GM21529 (cell line): Measurements from ENCODE around the gene MAD1L1.
"Not testable (repeated sequence)": the region's sequence is repeated elsewhere in the genome, so short reads cannot be mapped to it uniquely, and the experiment has no call there.

Experiments used
- ATAC-seq: cut with Tn5 transposase; IDR thresholded peaks from one replicate; pipeline ENCODE4 v1.9.1; 2021; ENCODE audit not compliant: unreplicated experiment

MAD1L1 gene

DNA sequence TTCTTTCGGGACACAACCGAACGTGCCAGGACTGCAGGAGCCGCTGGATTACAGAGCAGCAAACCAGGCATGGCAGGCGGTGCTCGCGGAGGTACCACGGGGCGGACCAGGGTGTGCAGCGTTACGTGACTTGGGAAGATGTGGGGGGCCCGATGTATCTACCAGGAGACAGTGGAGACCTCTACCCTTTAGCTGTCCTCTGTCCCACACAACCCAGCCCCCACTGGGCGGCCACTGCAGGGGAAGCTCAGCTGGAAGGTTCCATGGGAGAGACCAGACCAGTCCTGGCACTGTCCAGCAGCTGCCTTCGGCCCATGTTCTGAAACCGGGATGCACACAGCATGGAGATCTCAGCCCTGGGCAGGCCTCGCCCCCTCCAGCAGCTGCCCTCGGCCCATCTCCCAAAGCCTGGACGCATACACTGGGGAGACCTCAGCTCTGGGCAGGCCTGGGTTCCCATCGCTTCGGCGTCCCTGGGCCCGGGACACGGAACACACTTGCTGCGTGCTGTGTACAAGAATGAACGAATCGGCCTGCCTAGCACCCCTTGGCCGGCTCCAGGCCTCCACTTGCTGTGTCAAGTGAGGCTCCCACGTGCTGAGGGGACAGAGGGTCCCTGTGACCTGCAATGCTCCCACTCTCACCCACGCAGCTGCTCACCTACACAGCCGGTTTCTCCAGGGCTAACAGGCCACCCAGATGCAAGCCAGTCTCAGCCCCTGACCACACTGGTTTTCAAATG, 385.3 kb downstream of the MAD1L1 start:
- ATAC-seq = no peak

DNA sequence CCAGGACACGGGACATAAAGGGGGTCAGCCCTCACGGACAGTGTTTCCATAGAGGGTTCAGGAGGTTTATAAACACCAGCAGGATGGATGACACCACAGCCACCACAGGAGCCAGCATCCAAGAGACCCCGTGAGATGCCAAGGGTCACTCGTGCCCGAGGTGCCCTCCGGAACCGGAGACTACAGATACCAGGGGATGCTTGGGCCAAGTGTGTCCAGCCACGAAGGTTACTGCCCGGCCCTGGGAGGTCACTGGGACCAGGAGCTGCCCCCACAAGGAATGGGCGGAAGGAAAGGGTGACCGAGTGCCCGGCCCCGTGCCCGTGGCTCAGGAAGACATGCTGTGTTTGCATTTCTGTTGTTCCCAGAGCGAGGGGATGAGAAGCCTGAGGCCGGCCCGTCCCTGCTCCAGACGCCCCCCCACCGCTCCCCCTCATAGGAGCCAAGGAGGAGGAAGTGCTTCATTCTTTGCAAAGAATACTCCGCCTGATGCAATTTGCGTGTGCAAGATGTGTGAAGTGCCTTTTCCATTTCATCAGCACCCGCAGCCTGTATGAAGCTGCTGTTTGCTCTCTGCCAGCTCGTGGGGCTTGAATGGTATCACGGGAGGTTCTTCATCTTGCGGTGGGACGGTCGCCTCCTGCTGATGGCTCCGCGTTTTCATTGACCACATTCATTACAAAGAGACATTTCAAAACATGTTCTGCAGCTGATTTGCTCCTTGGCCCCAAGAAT, 386.2 kb downstream of the MAD1L1 start:
- no peak for ATAC-seq

DNA sequence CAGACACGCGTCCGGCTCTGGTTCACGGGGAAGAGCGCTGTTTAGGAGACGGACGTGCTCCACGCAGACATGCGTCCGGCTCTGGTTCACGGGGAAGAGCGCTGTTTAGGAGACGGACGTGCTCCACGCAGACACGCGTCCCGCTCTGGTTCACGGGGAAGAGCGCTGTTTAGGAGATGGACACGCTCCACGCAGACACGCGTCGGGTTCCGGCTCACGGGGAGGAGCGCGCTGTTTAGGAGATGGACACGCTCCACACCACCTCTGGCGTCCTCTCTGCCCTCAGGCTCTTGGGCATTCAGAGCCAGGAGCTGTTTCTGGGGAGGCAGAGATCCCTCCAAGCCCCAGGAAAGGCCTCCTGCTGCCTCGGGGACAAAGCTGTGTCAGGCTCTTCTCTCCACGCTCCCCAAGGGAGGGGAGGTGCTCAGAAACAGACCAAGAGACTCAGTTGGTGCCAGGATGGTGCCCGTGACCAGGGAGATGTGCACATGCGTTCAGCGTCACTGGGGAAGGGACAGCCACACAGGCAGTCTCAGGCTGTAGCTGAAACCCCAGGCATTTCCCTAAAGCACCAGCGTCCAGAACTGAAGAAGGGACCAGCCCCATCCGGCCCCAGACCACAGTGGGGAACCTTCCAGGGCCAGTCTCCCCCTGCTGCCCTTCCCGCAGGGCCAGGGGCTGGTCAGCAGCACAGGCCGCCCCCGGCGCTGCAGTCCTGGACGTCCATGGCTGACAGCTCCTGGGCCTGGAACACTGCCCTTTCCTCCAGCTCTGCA, 387.0 kb downstream of the MAD1L1 start:
- ATAC-seq = no peak

DNA sequence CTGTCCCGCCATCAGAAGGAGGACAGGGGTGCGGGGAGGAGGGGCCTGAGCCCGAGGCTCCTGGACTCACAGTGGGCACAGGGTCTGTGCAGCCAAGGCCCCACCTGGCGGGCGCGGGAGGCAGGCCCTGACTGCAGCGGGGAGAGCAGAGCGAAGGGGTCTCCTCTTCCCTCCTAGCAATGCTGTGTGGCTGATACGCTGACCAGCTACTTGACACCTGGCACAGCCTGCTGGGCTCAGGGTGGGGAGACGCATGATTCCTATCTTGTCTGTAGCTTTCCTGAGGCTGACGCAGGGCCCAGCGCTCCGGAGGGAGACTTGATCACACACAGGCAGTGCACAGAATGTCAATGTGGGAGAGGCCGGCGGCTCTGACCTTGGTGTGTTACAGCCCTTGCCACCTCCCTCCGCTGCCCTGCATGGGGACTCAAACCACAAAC, 387.8 kb downstream of the MAD1L1 start:
- no peak for ATAC-seq

DNA sequence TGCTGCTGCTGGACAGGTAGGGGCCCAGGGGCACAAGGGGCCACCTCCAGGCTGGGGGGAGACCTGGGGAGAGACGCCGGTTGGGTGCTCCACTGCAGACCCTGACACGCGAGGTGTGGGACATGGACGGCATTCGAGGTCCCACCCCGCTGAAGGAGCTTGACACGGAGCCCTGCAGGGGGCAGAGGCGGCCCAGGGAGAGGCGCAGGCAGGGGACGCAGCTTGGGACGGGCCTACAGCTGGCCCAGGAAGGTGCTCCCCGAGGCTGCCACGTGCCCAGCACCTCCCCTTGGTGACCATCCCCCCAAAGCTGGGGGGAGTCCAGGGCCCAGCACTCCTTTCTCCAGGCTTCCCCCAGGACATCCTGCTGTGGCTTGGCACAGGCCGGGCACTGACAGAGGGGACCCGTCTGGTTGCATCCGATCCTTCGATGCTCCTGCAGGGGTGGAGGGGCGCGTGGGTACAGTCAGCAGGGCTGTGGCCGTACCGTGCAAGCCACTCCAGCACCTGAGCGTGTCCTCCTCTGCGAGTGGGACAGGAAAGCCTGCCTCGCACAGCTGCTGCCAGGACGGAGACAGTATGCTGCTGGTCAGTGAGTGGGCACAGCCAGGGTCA, 388.3 kb downstream of the MAD1L1 start:
- ATAC-seq = no peak

DNA sequence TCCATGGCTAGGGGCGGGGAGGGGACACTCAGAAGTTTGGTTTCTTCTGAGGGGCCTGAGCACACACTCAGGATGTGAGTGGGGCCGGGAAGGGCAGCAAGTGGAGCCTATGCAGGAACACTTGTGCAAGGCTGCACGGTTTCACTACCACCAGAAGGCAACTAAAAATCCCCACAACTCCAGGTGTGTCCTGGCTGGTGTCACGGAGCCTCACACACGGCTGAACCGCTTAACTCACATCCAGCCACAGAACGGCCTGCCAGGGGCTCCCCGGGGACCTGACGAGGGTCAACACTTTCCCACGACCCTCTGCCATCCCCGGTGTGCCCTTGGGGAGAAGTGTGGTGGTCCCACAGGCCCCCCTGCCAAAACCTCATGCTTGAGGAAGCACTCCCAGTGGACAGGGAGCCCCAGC, 388.8 kb downstream of the MAD1L1 start:
- ATAC-seq = no peak

DNA sequence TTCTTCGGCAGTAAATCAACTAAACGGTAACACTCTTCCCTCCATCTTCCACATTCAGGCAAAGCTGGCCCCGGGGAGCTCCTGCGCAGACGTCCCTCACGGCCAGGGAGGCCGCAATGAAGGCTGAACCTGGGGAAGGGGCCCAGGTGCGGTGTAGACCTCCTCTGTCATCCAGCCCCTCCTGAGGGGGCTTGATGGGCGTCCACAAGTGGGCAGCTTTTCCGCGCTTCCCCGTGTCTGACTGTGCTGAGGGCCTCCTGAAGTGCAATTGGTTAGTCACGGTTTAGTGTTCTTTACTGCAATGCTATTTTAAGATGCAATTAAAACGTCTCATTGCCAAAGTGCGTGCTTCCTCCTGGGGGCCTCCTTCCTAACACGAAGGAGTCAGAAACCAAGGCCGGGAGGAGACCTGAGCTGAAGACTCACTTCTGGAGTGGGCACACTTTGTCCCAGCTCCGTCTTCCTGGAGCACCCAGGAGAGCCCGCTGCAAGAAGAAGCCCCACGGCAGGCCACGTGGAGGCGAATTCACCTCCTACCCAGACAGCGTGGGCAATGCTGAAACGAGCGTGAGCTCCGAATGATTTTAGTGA, 389.4 kb downstream of the MAD1L1 start:
- ATAC-seq = no peak

DNA sequence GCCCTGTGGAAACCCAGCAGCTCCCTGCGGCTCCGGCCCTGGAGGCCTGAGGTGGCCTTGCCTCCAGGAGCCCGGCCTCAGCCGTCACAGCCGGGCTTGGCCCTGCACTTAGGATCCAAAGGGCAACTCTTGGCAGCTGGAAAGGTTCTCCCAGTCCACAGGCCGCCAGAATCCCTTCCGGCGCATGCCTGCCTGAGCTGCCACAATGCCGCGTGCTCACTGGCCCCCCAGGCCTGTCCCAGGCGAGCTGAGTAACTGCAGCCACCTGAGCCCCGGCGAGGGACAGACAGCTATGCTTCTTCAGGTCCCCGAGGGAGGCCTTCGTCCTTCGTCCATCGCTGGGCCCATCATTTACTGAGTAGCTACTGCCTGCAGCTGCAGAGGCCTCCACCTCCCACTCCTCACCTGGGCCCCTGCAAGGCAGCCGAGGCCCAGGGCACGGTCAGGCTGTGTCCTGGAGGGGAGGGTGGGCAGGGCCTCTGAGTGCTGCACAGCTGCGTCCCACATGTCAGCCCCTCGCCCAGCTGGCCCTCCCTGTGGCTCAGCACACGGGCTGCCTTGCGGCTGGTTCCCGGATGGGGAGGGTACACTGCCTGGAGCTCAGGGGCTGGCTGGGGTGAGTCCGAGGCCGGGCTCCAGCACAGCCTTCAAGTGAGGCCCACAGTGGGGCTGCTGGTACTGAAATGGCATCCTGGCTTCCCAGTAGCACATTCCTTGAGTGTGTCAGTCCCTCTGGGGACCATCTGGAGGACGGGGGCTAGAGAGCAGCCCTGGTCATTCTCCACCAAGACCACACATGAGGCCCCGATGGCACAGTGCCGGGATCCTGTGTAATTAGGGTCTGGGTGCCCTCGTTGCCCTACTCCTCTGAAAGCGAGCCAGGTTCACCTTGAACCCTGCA, 390.2 kb downstream of the MAD1L1 start:
- no peak for ATAC-seq

DNA sequence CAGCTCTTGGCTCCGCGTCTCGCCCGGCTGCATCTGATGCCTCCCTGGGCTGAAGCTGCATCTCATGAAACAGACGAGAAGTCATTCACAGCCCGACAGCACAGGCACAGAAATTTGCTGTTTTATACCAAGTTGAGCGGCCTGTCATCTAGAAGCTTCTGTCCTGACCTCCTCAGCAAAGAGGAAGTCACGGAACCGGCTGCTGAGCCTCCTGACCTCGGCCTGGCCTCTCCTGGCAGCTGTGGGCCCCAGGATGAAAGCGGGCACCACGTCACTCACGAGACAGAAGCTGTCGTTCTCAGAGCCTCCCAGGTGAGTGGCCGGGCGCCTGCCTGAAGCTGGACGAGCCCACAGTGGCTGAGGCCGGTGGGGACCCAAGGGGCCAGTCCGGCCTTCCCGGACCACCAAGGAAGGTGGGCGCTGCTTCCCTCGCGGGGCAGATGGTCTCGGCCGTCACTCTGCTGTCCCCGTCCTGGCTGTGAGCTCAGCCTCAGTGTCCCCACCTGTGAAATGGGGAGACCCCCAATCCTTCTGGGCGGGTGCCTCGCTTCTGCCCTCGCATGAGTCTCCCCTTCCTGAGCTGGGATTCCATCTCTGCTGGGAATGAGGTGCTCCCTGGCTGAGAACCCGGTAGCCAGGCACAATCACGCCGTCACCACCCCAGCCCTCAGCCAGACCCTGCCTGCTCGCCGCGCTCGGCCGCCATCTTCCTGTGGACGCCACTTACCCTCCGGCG, 391.3 kb downstream of the MAD1L1 start:
- ATAC-seq = not testable (repeated sequence)

DNA sequence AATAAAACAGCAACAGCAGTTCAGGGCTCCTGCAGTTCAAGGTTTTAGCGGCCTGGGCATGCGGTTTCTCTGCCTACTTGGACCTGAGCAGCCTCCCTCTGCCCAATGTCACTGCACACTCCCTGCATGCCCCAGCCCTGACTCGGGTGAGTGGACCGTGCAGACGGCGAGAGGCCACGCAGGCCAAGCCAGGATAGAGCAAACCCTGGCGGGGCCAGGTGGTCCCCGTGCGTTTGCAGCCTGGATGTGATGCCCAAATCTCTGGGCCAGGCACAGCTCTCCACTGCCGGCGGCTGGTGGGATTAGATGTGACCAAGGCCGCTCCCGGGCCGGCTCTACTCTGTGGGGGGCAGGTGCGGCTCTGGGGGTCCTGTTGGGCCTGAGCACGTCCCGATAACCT, 392.0 kb downstream of the MAD1L1 start:
- not testable (repeated sequence) for ATAC-seq

DNA sequence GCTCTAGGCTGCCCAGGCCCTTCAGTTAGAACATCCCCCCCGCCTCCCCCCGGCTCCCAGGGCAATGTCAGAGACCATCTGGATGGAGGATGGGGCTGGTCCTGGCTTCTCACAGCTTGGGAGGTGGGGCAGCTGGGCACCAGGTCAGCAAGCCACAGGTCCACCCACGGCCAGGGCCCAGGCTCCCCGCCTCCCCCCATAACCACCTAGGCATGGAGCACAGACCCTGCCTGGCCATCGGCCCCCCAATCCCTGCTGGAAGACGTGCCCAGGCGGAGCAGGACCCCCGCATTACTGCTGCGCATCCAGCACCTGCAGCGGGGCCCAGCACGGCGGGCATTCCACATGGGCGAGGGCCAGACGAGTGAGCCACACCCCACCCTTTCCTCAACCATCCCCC, 393.0 kb downstream of the MAD1L1 start:
- ATAC-seq = no peak

DNA sequence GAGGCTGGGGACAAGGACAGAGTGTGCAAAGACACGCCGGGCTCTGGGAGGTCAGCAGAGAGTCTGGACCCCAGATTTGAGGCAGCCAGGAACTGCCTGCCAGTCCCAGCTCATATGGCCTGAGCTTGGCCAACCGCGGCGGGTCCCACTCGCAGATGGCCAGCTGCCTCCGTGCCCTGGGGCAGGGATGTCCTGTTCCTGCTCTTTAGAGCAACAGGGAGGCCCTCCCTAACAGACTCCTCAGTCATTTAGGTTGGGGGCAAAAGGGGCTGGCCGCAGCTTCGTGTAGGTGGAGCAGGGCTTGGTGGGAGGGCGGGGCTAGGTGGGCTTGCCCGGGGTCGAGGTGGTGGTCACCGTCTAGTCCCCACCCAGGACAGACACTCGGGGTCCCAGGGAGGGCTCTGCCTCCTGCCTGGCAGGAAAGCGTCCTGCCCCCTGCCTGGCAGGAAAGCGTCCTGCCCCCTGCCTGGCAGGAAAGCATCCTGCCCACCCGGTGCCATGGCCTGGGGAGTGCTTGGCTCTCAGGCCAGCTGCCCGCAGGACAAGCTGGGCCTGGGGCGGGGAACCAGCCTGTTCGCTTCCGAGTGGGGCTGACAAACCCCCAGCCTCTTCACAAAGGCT, 393.7 kb downstream of the MAD1L1 start:
- not testable (repeated sequence) for ATAC-seq

DNA sequence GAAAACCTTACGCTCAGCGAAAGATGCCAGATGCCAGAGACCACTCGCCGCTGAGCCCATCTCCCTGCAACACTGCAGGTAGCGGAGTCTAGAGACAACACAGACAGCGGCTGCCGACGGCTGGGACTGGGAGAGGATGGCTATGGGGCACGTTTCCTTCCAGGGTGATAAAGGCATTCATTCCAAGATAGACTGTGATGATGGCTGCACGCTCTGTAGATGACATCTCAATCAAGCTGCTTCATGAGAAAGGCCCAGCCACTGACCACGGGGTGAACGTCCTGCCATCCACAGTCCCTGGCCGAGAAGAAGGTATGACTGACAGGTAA, 394.2 kb downstream of the MAD1L1 start:
- not testable (repeated sequence) for ATAC-seq

DNA sequence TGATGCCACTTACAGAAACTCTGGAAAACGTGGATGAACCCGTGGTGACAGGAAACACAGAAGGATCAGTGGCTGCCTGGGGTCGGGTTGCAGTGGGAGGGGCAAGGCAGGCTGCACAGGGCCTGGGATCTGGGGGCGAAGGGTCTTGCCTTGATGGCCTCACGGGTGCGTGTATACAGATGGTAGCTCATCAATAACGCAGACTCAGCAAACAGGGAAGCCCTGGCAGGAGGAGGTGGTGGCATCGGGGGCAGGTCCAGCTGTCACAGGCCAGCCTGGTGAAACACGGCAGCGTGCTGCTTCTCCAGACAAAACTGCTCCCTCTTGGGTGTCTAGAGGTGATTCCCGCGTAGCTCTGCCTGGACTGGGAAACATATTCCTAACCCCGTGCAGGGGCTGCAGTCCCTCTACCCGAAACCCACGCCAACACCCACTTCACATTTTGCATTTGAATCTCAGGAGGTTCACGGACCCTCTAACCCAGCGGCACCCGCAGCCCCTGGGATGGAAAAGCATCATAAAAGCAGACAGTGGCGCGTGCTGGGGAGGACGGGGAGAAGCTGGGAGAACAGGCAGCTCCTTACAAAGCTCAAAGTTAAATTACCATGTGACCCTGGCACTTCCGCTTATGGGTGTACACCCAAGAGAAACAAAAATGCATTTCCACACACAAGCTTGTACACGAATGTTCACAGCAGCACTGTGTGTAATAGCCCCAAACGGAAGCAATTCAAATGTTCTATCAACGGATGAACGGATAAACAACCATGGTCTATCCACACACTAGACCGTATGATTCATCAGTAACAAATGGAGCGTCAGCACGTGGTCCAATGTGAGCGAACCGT, 394.8 kb downstream of the MAD1L1 start:
- not testable (repeated sequence) for ATAC-seq

DNA sequence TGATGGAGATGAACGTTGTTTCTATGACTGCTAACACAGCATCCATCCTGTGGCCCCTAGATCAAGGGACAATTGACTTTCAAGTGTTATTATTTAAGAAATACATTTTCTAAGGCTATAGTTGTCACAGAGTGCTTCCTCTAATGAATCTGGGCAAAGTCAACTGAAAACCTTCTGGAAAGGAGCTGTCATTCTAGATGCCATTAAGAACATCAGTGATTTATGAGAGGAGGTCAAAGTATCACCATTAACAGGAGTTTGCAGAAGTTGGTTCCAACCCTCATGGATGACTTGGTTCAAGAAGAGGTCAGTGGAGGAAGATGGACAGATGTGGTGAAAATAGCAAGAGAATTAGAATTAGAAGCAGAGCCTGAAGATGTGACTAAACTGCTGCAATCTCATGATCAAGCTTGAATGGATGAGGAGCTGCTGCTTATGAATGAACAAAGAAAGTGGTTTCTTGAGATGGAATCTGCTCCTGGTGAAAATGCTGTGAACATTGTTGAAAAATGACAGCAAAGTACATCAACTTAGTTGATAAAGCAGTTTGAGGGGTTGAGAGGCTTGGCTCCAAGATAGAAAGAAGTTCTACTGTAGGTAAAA, 400.7 kb downstream of the MAD1L1 start:
- ATAC-seq = not testable (repeated sequence)

DNA sequence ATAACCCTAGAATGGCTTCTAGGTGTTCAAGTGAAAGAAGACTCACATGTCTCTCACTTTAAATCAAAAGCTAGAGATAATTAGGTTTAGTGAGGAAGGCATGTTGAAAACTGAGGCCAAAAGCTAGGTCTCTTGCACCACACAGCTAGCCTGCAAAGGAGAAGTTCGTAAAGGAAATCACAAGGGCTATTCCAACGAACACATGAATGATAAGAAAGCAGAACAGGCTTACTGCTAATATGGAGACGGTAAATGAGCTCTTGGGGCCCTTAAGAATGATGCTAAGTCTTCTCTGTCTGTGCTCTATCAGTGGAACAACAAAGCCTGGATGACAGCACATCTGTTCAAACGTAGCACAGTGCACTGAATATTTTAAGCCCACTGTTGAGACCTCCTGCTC, 401.3 kb downstream of the MAD1L1 start:
- ATAC-seq = not testable (repeated sequence)

DNA sequence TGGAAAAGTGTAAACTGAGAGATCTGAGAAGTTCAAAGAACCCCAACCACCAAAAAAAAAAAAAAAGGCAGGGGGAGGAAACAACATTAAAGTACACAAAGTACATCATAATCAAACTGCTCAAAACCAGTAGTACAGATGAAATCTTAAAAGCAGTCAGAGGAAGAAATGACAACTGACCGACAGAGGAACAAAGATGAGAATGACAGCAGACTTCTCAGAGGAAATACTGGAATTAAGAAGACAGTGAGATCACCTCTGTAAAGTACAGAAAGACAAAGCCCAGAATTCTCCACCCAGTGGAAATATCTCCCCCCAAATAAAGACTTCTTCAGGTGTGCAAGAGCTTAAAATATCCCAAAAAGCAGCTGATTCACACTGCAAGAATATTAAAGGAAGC, 403.1 kb downstream of the MAD1L1 start:
- not testable (repeated sequence) for ATAC-seq
